ENCODE results near the gene PREX1.

Gene PREX1

DNA sequence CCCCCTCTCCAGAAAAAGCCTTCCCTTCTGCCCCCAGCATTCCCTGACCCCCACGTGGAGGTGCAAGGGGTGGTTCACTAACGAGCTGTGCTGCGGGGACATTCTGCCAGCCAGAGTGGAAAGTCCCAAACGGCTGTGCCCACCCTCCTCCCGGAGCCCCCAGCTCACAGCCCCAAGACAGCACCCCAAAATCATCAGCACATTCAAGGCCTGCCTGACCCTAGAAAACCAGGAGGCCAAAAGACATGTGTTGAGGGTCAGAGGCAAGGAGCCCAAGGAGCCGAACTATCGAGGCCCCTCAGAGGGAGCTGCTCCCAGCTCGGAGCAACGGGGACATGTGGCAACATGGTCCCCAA, 197.9 kb downstream of the PREX1 start:
- TF ChIP-seq RARB (CRISPR knock-in tag; IDR thresholded peaks at IDR 0.05) (no peak), ZNF8 (CRISPR knock-in tag; IDR thresholded peaks at IDR 0.05) (no peak), OSR1 (CRISPR knock-in tag; IDR thresholded peaks at IDR 0.05) (no peak), POU6F1 (CRISPR knock-in tag; IDR thresholded peaks at IDR 0.05; ENCODE audit: borderline replicate concordance, low read depth) (no peak), CSDC2 (CRISPR knock-in tag; IDR thresholded peaks at IDR 0.05) (no peak), BACH2 (CRISPR knock-in tag; IDR thresholded peaks at IDR 0.05; ENCODE audit: borderline replicate concordance) (no peak)
- ATAC-seq: no peak

GRCh38 chr20:48629069-48629959, 198.5 kb downstream of the PREX1 start:
- TF ChIP-seq CSDC2 (CRISPR knock-in tag; IDR thresholded peaks at IDR 0.05): no peak
- no peak for TF ChIP-seq TSHZ2 (CRISPR knock-in tag; IDR thresholded peaks at IDR 0.05)
- TF ChIP-seq GLIS3 (CRISPR knock-in tag; IDR thresholded peaks at IDR 0.05): no peak
- no peak for TF ChIP-seq ZFP30 (CRISPR knock-in tag; IDR thresholded peaks at IDR 0.05)
- TF ChIP-seq ESRRG (CRISPR knock-in tag; IDR thresholded peaks at IDR 0.05): no peak
- TF ChIP-seq ZNF70 (CRISPR knock-in tag; IDR thresholded peaks at IDR 0.05): no peak
- no peak for ATAC-seq

GRCh38 chr20:48627737-48628128, 200.1 kb downstream of the PREX1 start:
- no peak for TF ChIP-seq RARB (CRISPR knock-in tag; IDR thresholded peaks at IDR 0.05)
- TF ChIP-seq TOX (CRISPR knock-in tag; IDR thresholded peaks at IDR 0.05; ENCODE audit: borderline replicate concordance): no peak
- TF ChIP-seq ZNF8 (CRISPR knock-in tag; IDR thresholded peaks at IDR 0.05): no peak
- no peak for TF ChIP-seq ARNTL (CRISPR knock-in tag; IDR thresholded peaks at IDR 0.05; ENCODE audit: borderline replicate concordance, low read depth)
- TF ChIP-seq CSDC2 (CRISPR knock-in tag; IDR thresholded peaks at IDR 0.05): no peak
- TF ChIP-seq ZC3H10 (CRISPR knock-in tag; IDR thresholded peaks at IDR 0.05): no peak
- no peak for TF ChIP-seq SNAI2 (CRISPR knock-in tag; IDR thresholded peaks at IDR 0.05)
- TF ChIP-seq, protein P1, sequence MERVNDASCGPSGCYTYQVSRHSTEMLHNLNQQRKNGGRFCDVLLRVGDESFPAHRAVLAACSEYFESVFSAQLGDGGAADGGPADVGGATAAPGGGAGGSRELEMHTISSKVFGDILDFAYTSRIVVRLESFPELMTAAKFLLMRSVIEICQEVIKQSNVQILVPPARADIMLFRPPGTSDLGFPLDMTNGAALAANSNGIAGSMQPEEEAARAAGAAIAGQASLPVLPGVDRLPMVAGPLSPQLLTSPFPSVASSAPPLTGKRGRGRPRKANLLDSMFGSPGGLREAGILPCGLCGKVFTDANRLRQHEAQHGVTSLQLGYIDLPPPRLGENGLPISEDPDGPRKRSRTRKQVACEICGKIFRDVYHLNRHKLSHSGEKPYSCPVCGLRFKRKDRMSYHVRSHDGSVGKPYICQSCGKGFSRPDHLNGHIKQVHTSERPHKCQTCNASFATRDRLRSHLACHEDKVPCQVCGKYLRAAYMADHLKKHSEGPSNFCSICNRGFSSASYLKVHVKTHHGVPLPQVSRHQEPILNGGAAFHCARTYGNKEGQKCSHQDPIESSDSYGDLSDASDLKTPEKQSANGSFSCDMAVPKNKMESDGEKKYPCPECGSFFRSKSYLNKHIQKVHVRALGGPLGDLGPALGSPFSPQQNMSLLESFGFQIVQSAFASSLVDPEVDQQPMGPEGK (CRISPR knock-in tag; IDR thresholded peaks at IDR 0.05; ENCODE audit: borderline replicate concordance): no peak
- TF ChIP-seq TCF4 (CRISPR knock-in tag; IDR thresholded peaks at IDR 0.05; ENCODE audit: borderline replicate concordance): no peak
- no peak for TF ChIP-seq ZNF565 (CRISPR knock-in tag; conservative IDR thresholded peaks at IDR 0.05; ENCODE audit: low read depth)
- TF ChIP-seq ZNF70 (CRISPR knock-in tag; IDR thresholded peaks at IDR 0.05): no peak
- no peak for ATAC-seq

GRCh38 chr20:48626938-48627736, 200.7 kb downstream of the PREX1 start:
- no peak for ATAC-seq
- TF ChIP-seq SNAI2 (CRISPR knock-in tag; IDR thresholded peaks at IDR 0.05) (no peak), GLIS3 (CRISPR knock-in tag; IDR thresholded peaks at IDR 0.05) (no peak), ISL1 (CRISPR knock-in tag; IDR thresholded peaks at IDR 0.05) (no peak)
